CD14-positive monocyte (primary cell): ENCODE results near the gene SEC14L2. TPM values are rescaled to one million over a fixed set of nuclear protein-coding genes. Genes with fewer than 3 reads are reported as not detected.

Experiments used
- DNase-seq, 3 donors: peaks; one replicate each; pipeline ENCODE4 v3.0.0-alpha.2; 2011 to 2022
- H2AFZ ChIP-seq: 2 replicates; pipeline ENCODE4 v1.6.0; 2012; ENCODE audit warnings: mild to moderate bottlenecking, low read depth, low read length, inconsistent platforms; ENCODE audit not compliant: insufficient read depth, poor library complexity, severe bottlenecking
- H3K27ac ChIP-seq, 2 donors: 1 replicate in 1 of 2; 2 replicates in 1 of 2; pipeline ENCODE4 v1.5.1; 2012 to 2013; ENCODE audit warnings: low read length in 2 of 2, control low read depth in 1 of 2, inconsistent platforms in 1 of 2, low read depth in 1 of 2, mild to moderate bottlenecking in 1 of 2
- H3K27me3 ChIP-seq, 2 donors: one replicate each; pipeline versions ENCODE4 v1.6.0 to v1.6.1; 2011 to 2013; ENCODE audit warnings: low read length in 2 of 2; ENCODE audit not compliant: control insufficient read depth in 2 of 2, insufficient read depth in 2 of 2
- H3K36me3 ChIP-seq, 2 donors: replicated peaks in 1 of 2; 1 replicate in 1 of 2; 2 replicates in 1 of 2; pipeline versions ENCODE4 v1.5.1 to v1.6.1; 2012 to 2013; ENCODE audit warnings: low read length in 2 of 2, control low read depth in 1 of 2, inconsistent platforms in 1 of 2, mild to moderate bottlenecking in 1 of 2; ENCODE audit not compliant: insufficient read depth in 2 of 2, control insufficient read depth in 1 of 2
- H3K4me1 ChIP-seq, 2 donors: 1 replicate in 1 of 2; 2 replicates in 1 of 2; pipeline versions ENCODE4 v1.5.1 to v1.6.1; 2012 to 2013; ENCODE audit warnings: low read length in 2 of 2, control low read depth in 1 of 2, inconsistent platforms in 1 of 2, mild to moderate bottlenecking in 1 of 2, moderate library complexity in 1 of 2; ENCODE audit not compliant: insufficient read depth in 2 of 2, control insufficient read depth in 1 of 2
- H3K4me2 ChIP-seq: replicated peaks from 2 replicates; pipeline ENCODE3; 2012; ENCODE audit warnings: low read length, moderate library complexity, mild to moderate bottlenecking; ENCODE audit not compliant: poor library complexity, severe bottlenecking; ENCODE audit errors: extremely low read depth
- H3K4me3 ChIP-seq, 3 experiments: fragments of 200-600 bp in 1 of 3; sonication (generic) in 1 of 3; replicated peaks in 1 of 3; 1 replicate in 2 of 3; 2 replicates in 1 of 3; pipeline ENCODE4 v1.5.1; 2011 to 2013; ENCODE audit warnings: low read length in 3 of 3, mild to moderate bottlenecking in 3 of 3, control low read depth in 2 of 3, low read depth in 2 of 3, inconsistent platforms in 1 of 3, moderate library complexity in 1 of 3
- H3K79me2 ChIP-seq: 2 replicates; pipeline ENCODE4 v1.6.0; 2012; ENCODE audit warnings: mild to moderate bottlenecking, control low read depth, inconsistent platforms, low read length, moderate library complexity; ENCODE audit not compliant: insufficient read depth
- H3K9ac ChIP-seq: 2 replicates; pipeline ENCODE4 v1.6.0; 2017; ENCODE audit warnings: low read length, mild to moderate bottlenecking; ENCODE audit not compliant: insufficient read depth, poor library complexity, severe bottlenecking
- H3K9me3 ChIP-seq, 2 donors: replicated peaks in 1 of 2; 1 replicate in 1 of 2; 2 replicates in 1 of 2; pipeline versions ENCODE4 v1.5.1 to v1.6.1; 2012 to 2013; ENCODE audit warnings: low read length in 2 of 2, control low read depth in 1 of 2; ENCODE audit not compliant: control insufficient read depth in 1 of 2, insufficient read depth in 1 of 2
- H4K20me1 ChIP-seq: 2 replicates; pipeline ENCODE4 v1.6.0; 2012; ENCODE audit warnings: mild to moderate bottlenecking, low read length, control low read depth, moderate library complexity; ENCODE audit not compliant: insufficient read depth
- H3K27ac Mint-ChIP-seq, 7 donors: one replicate each; pipeline ENCODE4 v1.8.0; 2020; ENCODE audit warnings: mild to moderate bottlenecking in 7 of 7, mixed read lengths in 7 of 7, moderate library complexity in 6 of 7, inconsistent platforms in 2 of 7
- H3K27me3 Mint-ChIP-seq, 3 donors: one replicate each; pipeline ENCODE4 v1.8.0; 2021 to 2022; ENCODE audit warnings: low read depth in 3 of 3, mild to moderate bottlenecking in 3 of 3, mixed read lengths in 3 of 3, moderate library complexity in 3 of 3, inconsistent platforms in 1 of 3
- H3K36me3 Mint-ChIP-seq, 2 donors: one replicate each; pipeline ENCODE4 v1.8.0; 2020; ENCODE audit warnings: mixed read lengths in 2 of 2, inconsistent platforms in 1 of 2, mild to moderate bottlenecking in 1 of 2
- H3K4me1 Mint-ChIP-seq: one replicate; pipeline ENCODE4 v1.8.0; 2020; ENCODE audit warnings: mild to moderate bottlenecking, mixed read lengths
- H3K4me3 Mint-ChIP-seq, 2 donors: one replicate each; pipeline ENCODE4 v1.8.0; 2020; ENCODE audit warnings: mild to moderate bottlenecking in 2 of 2, mixed read lengths in 2 of 2, moderate library complexity in 1 of 2
- H3K9me3 Mint-ChIP-seq, 7 donors: one replicate each; pipeline ENCODE4 v1.8.0; 2020 to 2022; ENCODE audit warnings: mixed read lengths in 7 of 7, mild to moderate bottlenecking in 6 of 7, moderate library complexity in 6 of 7, inconsistent platforms in 2 of 7
- WGBS: methylation state at CpG from one replicate; pipeline ENCODE4 v1.1.5; 2013; ENCODE audit warnings: missing lambda C conversion rate; ENCODE audit not compliant: insufficient coverage; 5-methylcytosine and 5-hydroxymethylcytosine counted together
- intact Hi-C, 2 donors: fragments of 100-400 bp; cut with micrococcal nuclease; formaldehyde crosslinking; loops; one replicate each; pipeline versions ENCODE4 v1.15.0 to v1.15.1; 2023
- polyA plus RNA-seq, 3 donors: library from polyadenylated mRNA; depleted of rRNA in 1 of 3; unstranded in 2 of 3; stranded (reverse) in 1 of 3; fragments of 300-500 nt in 2 of 3; fragments of >200 nt in 1 of 3; fragmentation: Illumina TruSeq in 2 of 3; gene quantifications; 1 replicate in 2 of 3; 2 replicates in 1 of 3; pipeline ENCODE4 v1.2.3, GENCODE V29; 2012 to 2021
- TF ChIP-seq, protein P1 (sequence below): fragments of 200-600 bp; IDR thresholded peaks from one replicate; pipeline ENCODE4 v1.8.0; 2022; ENCODE audit warnings: antibody characterized with exemption, mild to moderate bottlenecking

SEC14L2 gene
- polyA plus RNA-seq, 3 donors, result 0.03 TPM; not detected in 1

DNA sequence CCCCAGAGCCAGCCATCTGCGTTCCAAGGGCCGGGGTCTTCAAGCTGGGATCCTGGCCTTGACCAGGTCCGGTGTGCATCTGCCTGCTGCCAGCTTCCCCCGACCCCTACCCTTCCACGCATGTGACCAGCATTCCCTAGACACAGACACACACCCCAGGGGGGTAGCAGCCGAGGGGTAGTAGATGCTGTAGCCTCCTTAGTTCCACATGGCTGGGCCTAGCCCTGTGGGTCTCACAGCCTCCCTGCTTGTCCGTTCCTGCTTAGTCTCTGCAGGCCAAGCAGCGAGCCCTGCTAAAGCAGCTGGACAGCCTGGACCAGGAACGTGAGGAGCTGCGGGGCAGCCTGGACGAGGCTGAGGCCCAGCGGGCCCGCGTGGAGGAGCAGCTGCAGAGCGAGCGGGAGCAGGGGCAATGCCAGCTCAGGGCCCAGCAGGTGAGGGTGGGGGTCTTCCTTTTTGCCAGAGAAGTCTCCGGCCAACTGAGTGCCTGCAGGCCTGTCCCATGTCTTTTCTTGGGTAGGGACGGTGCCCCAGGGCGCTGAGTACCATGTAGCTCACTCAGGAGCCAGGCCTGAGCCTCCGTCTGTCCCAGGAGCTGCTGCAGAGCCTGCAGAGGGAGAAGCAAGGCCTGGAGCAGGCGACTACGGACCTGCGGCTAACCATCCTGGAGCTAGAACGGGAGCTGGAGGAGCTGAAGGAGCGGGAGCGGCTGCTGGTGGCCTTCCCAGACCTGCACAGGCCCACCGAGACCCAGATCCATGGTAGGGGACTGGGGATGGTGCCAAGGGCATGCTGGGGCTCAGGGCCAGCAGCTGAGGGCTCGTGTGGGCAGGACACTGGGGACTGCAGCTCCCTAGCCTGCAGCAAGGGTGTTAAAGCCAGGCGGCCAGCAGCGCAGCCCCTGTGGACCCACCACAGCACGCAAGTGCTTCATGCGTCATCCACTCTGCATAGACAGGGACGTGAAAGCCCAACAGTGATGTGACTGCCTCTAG, 23.2 kb upstream of the SEC14L2 start:
- TF ChIP-seq, protein P1, sequence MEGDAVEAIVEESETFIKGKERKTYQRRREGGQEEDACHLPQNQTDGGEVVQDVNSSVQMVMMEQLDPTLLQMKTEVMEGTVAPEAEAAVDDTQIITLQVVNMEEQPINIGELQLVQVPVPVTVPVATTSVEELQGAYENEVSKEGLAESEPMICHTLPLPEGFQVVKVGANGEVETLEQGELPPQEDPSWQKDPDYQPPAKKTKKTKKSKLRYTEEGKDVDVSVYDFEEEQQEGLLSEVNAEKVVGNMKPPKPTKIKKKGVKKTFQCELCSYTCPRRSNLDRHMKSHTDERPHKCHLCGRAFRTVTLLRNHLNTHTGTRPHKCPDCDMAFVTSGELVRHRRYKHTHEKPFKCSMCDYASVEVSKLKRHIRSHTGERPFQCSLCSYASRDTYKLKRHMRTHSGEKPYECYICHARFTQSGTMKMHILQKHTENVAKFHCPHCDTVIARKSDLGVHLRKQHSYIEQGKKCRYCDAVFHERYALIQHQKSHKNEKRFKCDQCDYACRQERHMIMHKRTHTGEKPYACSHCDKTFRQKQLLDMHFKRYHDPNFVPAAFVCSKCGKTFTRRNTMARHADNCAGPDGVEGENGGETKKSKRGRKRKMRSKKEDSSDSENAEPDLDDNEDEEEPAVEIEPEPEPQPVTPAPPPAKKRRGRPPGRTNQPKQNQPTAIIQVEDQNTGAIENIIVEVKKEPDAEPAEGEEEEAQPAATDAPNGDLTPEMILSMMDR, result no peak
- H3K27me3 Mint-ChIP-seq, result no peaks in the 10 kb centered on the region

DNA sequence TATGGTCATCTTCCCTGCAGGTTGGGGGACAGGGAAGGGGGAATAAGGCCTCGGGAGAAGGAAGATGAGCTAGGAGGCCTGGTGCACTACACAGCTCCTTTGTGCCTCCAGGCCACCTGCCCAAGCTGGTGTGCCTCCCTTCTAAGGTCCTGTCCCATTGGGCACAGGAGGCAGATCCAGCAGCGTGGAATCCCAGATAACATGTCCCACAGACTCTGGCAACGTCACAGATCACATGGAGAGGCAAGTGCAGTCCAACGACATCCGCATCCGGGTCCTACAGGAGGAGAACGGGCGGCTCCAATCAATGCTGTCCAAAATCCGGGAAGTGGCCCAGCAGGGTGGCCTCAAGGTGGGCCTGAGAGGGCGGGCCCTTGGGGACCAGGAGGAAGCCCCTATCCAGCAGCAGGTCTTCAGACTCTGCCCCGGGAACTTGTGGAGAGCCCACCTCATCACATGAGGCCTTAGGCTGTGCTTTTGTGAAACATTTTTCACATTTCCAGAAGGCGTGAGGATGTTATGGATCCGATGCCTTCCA, 21.4 kb upstream of the SEC14L2 start:
- H3K9me3 Mint-ChIP-seq, result no peaks in the 10 kb centered on the region
- H3K79me2 ChIP-seq, result no peaks in the 10 kb centered on the region
- no peak overlapping the region for H3K4me3 ChIP-seq
- H2AFZ ChIP-seq, result no peak overlapping the region
- H3K4me1 ChIP-seq, result peaks cover 16 to 17% of the 10 kb centered on the region in 2 donors
- DNase-seq, result no peak
- peaks cover 0 to 4% of the 10 kb centered on the region in 2 donors for H3K36me3 ChIP-seq
- no peaks in the 10 kb centered on the region for H3K9me3 ChIP-seq
- WGBS, result 96% methylated on average over 11 of the region's 13 CpGs
- H3K4me1 Mint-ChIP-seq, result peaks cover 13% of the 10 kb centered on the region
- TF ChIP-seq, protein P1, result no peak
- H3K27me3 ChIP-seq, result no peaks in the 10 kb centered on the region
- no peak overlapping the region for H3K4me2 ChIP-seq
- no peak overlapping the region for H3K27ac ChIP-seq
- H3K36me3 Mint-ChIP-seq, result peaks cover 10 to 22% of the 10 kb centered on the region in 2 donors
- no peaks in the 10 kb centered on the region for H3K27me3 Mint-ChIP-seq
- H3K4me3 Mint-ChIP-seq, result no peak overlapping the region
- intact Hi-C loops, result no loop called here
- H3K9ac ChIP-seq, result no peak overlapping the region
- H4K20me1 ChIP-seq, result no peaks in the 10 kb centered on the region
- H3K27ac Mint-ChIP-seq, result no peak overlapping the region

More for the DNA sequence above, 23.2 kb upstream of the SEC14L2 start:
- H3K4me3 Mint-ChIP-seq, result peak overlapping the region in 1 of 2 donors; percentile 47
- Histone ChIP-seq H3K4me3 (peak overlapping the region in 1 of 3 experiments; percentile 55), H3K79me2 (no peaks in the 10 kb centered on the region), H3K27me3 (no peaks in the 10 kb centered on the region), H4K20me1 (no peaks in the 10 kb centered on the region), H3K27ac (peak overlapping the region; percentile 63 to 80), H3K36me3 (no peaks in the 10 kb centered on the region), H3K9me3 (no peaks in the 10 kb centered on the region), H3K4me2 (peak overlapping the region; percentile 58), H3K4me1 (peaks cover 16 to 17% of the 10 kb centered on the region in 2 donors), H3K9ac (peak overlapping the region; percentile 25), H2AFZ (peak overlapping the region; percentile 81)
- peaks cover 13% of the 10 kb centered on the region for H3K4me1 Mint-ChIP-seq
- WGBS, result 93% methylated on average over 26 of the region's 33 CpGs
- intact Hi-C loops, result no loop called here
- H3K27ac Mint-ChIP-seq, result peak overlapping the region in 6 of 7 donors; percentile 82 to 92 (median 86)
- DNase-seq, result no peak
- no peaks in the 10 kb centered on the region for H3K9me3 Mint-ChIP-seq
- peaks cover 7 to 10% of the 10 kb centered on the region in 2 donors for H3K36me3 Mint-ChIP-seq
